ENCODE measurements around the gene SGO2. TPM values are rescaled to one million over a fixed set of nuclear protein-coding genes. Genes with fewer than 3 reads are reported as not detected.

SGO2 gene
- total and polyA plus RNA-seq, 10 of the 15 experiments (the other 5 are each of a cell fraction or from before 2014, with no cell fraction given): 15.8 to 55.2 (median 24.3) TPM

GRCh38 chr2:200614249-200614648 lies 88.2 kb downstream of the SGO2 start:
- no peaks in the 10 kb centered on the region for H3K36me3 ChIP-seq (ENCODE audit: control insufficient read depth in 2 of 2, insufficient read depth in 2 of 2, low read length in 1 of 2)
- peaks cover 5% of the 10 kb centered on the region for H3K4me1 ChIP-seq (ENCODE audit: control insufficient read depth, insufficient read depth, low read length)
- WGBS (ENCODE audit: insufficient coverage, insufficient replicate concordance, low lambda C conversion rate, missing lambda C conversion rate): 0% methylated on average over 2 of the region's 2 CpGs
- H3K9me3 ChIP-seq (replicated peaks; ENCODE audit: control insufficient read depth, insufficient read depth, low read length): no peaks in the 10 kb centered on the region
- H3K4me3 ChIP-seq: no peak overlapping the region
- no peak overlapping the region for H2AFZ ChIP-seq (ENCODE audit: control insufficient read depth, low read depth, low read length)
- CTCF ChIA-PET: no interaction called here
- no peak overlapping the region for H3K4me2 ChIP-seq (ENCODE audit: control insufficient read depth, insufficient read depth)
- POLR2A ChIA-PET: no interaction called here
- BruUV-seq (replicated peaks): no TSS peak
- no peaks in the 10 kb centered on the region for H3K79me2 ChIP-seq (ENCODE audit: control insufficient read depth, insufficient read depth, low read length)
- H3K27me3 ChIP-seq (replicated peaks in 1 of 2; ENCODE audit: control insufficient read depth in 2 of 2, insufficient read depth in 2 of 2, low read length in 1 of 2): no peaks in the 10 kb centered on the region; a peak in 1 of 4 replicates
- ATAC-seq: no peak
- TF ChIP-seq EED (IDR thresholded peaks at IDR 0.05; ENCODE audit: low read depth) (peak; percentile 51; the same call in 1 of the 2 replicates), ETV6 (conservative IDR thresholded peaks at IDR 0.05 in 1 of 2, IDR thresholded peaks at IDR 0.05 in 1 of 2; ENCODE audit: borderline replicate concordance in 1 of 2, low read depth in 1 of 2) (peak in 1 of 2 experiments; percentile 51; a peak in 1 of 4 replicates), POLR2A (IDR thresholded peaks at IDR 0.05; ENCODE audit: low read depth, low read length) (no peak), YY1 (IDR thresholded peaks at IDR 0.05; ENCODE audit: low read depth, low read length) (0 out of 2 replicates have a peak, but pooled peaks have one; percentile 12), BRCA1 (IDR thresholded peaks at IDR 0.05; ENCODE audit: low read depth, low read length) (no peak), JUNB (IDR thresholded peaks at IDR 0.05) (0 out of 2 replicates have a peak, but pooled peaks have one; percentile 51)
- SMC1A ChIA-PET (ENCODE audit: uncharacterized antibody, unreplicated experiment): interaction anchor here (0.6 to 1.1 kb wide), 3 partner anchors 10 to 136 kb away, joined by 3 read pairs; no protein-coding TSS in a partner anchor
- H3K27ac ChIP-seq (ENCODE audit: control insufficient read depth, insufficient read depth): no peak overlapping the region
- in situ Hi-C loops (cut with MboI) (no loop called here), intact Hi-C loops (cut with micrococcal nuclease; ENCODE audit: unreplicated experiment) (no loop called here)
- H4K20me1 ChIP-seq (ENCODE audit: control insufficient read depth, insufficient read depth): no peaks in the 10 kb centered on the region
- H3K9ac ChIP-seq (ENCODE audit: control insufficient read depth, insufficient read depth, low read length): no peak overlapping the region
- RAD21 ChIA-PET (ENCODE audit: unreplicated experiment): no interaction called here
- no peak for DNase-seq (ENCODE audit: low read depth, low spot score)
- no peak for FAIRE-seq

- Histone ChIP-seq H3K4me3 (no peak overlapping the region), H3K4me2 (ENCODE audit: control insufficient read depth, insufficient read depth) (no peak overlapping the region), H4K20me1 (ENCODE audit: control insufficient read depth, insufficient read depth) (no peaks in the 10 kb centered on the region), H2AFZ (ENCODE audit: control insufficient read depth, low read depth, low read length) (no peak overlapping the region), H3K9me3 (replicated peaks; ENCODE audit: control insufficient read depth, insufficient read depth, low read length) (no peaks in the 10 kb centered on the region), H3K27me3 (replicated peaks in 1 of 2; ENCODE audit: control insufficient read depth in 2 of 2, insufficient read depth in 2 of 2, low read length in 1 of 2) (no peaks in the 10 kb centered on the region; a peak in 1 of 4 replicates), H3K4me1 (ENCODE audit: control insufficient read depth, insufficient read depth, low read length) (peaks cover 5% of the 10 kb centered on the region), H3K9ac (ENCODE audit: control insufficient read depth, insufficient read depth, low read length) (no peak overlapping the region), H3K36me3 (ENCODE audit: control insufficient read depth in 2 of 2, insufficient read depth in 2 of 2, low read length in 1 of 2) (no peaks in the 10 kb centered on the region), H3K79me2 (ENCODE audit: control insufficient read depth, insufficient read depth, low read length) (no peaks in the 10 kb centered on the region), H3K27ac (ENCODE audit: control insufficient read depth, insufficient read depth) (no peak overlapping the region)
- DNase-seq (ENCODE audit: low read depth, low spot score) (no peak), ATAC-seq (peak; percentile 65), FAIRE-seq (no peak)
- ChIA-PET SMC1A (ENCODE audit: uncharacterized antibody, unreplicated experiment) (interaction anchor here (1.6 kb wide), 1 partner anchor 145 kb away, joined by 4 read pairs; no protein-coding TSS in a partner anchor), RAD21 (ENCODE audit: unreplicated experiment) (interaction anchor here (0.6 kb wide), 1 partner anchor 137 kb away, joined by 3 read pairs; no protein-coding TSS in a partner anchor), CTCF (interaction anchor here (0.9 to 1.2 kb wide), 3 partner anchors 14 to 144 kb away, joined by 3 read pairs; no protein-coding TSS in a partner anchor), POLR2A (no interaction called here)
- 27% methylated on average over 1 of the region's 1 CpG for WGBS (ENCODE audit: insufficient coverage, insufficient replicate concordance, low lambda C conversion rate, missing lambda C conversion rate)
- in situ Hi-C loops (cut with MboI) (no loop called here), intact Hi-C loops (cut with micrococcal nuclease; ENCODE audit: unreplicated experiment) (no loop called here)
- no TSS peak for BruUV-seq (replicated peaks)
- TF ChIP-seq JUNB (IDR thresholded peaks at IDR 0.05): peak; percentile 23; the same call in 1 of the 2 replicates
- peak; percentile 10; the same call in 1 of the 2 replicates for TF ChIP-seq RUNX3 (IDR thresholded peaks at IDR 0.05; ENCODE audit: low read length)
- 0 out of 2 replicates have a peak, but pooled peaks have one; percentile 41 for TF ChIP-seq EED (IDR thresholded peaks at IDR 0.05; ENCODE audit: low read depth)
- TF ChIP-seq ZNF687 (IDR thresholded peaks at IDR 0.05): no peak
Measured at GRCh38 chr2:200615247-200615646, 89.2 kb downstream of the SGO2 start.

Measured in GM12878 (cell line).